Measurements from ENCODE around the gene ME1. TPM values are rescaled to one million over a fixed set of nuclear protein-coding genes. Genes with fewer than 3 reads are reported as not detected.

The ME1 gene
- total and polyA plus RNA-seq, 2 of the 13 experiments (the other 11 are each of a cell fraction or from before 2014, with no cell fraction given): not detected

GRCh38 chr6:83389606-83390005 lies 41.2 kb downstream of the ME1 start (continued):
- TF ChIP-seq ZIK1 (CRISPR knock-in tag; IDR thresholded peaks at IDR 0.05; ENCODE audit: borderline replicate concordance, low read depth): no peak

- POLR2A ChIA-PET: no interaction called here
- DNase-seq (ENCODE audit: low spot score) (no peak), FAIRE-seq (no peak), ATAC-seq (no peak)
- in situ Hi-C loops (cut with HindIII; ENCODE audit: extremely low pct_ligation_motif_present, low pct_unique_long_range_greater_than_20kb): no loop called here
- Histone ChIP-seq H4K20me1 (ENCODE audit: insufficient read depth, low read length) (no peaks in the 10 kb centered on the region), H3K27me3 (ENCODE audit: control insufficient read depth in 1 of 2, insufficient read depth in 2 of 2, low read length in 2 of 2) (no peaks in the 10 kb centered on the region), H3K4me2 (ENCODE audit: low read depth, low read length) (no peak overlapping the region), H3K36me3 (replicated peaks in 1 of 2; ENCODE audit: control insufficient read depth in 1 of 2, insufficient read depth in 2 of 2, low read length in 2 of 2) (no peaks in the 10 kb centered on the region), H3K4me3 (replicated peaks in 1 of 3; ENCODE audit: insufficient read depth in 1 of 3, low read depth in 2 of 3, low read length in 3 of 3) (no peak overlapping the region), H3K9me3 (ENCODE audit: low read length) (no peaks in the 10 kb centered on the region), H3K4me1 (ENCODE audit: insufficient read depth, low read length) (no peaks in the 10 kb centered on the region), H2AFZ (ENCODE audit: low read length) (no peak overlapping the region), H3K9ac (ENCODE audit: insufficient read depth, low read depth, low read length) (no peak overlapping the region), H3K79me2 (ENCODE audit: insufficient read depth, low read length) (no peaks in the 10 kb centered on the region), H3K27ac (ENCODE audit: extremely low read length, insufficient read depth, low read length) (no peak overlapping the region)
- BruUV-seq (replicated peaks): no TSS peak
- intact Hi-C loops (cut with micrococcal nuclease; ENCODE audit: unreplicated experiment): no loop called here
- WGBS (ENCODE audit: low lambda C conversion rate): 3% methylated on average over 3 of the region's 3 CpGs
- CTCF ChIA-PET (ENCODE audit: low intra/inter-chr PET ratio, low total read pairs): no interaction called here
- no peak for TF ChIP-seq SMARCC2 (IDR thresholded peaks at IDR 0.05)
- TF ChIP-seq ZNF280B (CRISPR knock-in tag; IDR thresholded peaks at IDR 0.05; ENCODE audit: borderline replicate concordance): no peak
- TF ChIP-seq CHD2 (IDR thresholded peaks at IDR 0.05; ENCODE audit: low read depth, low read length): no peak
- no peak for TF ChIP-seq ZNF790 (CRISPR knock-in tag; IDR thresholded peaks at IDR 0.05; ENCODE audit: borderline replicate concordance)
- no peak for TF ChIP-seq HINFP (CRISPR knock-in tag; IDR thresholded peaks at IDR 0.05; ENCODE audit: low read depth)
- no peak for TF ChIP-seq ZNF629 (CRISPR knock-in tag; conservative IDR thresholded peaks at IDR 0.05)
- no peak for TF ChIP-seq ZBTB14 (CRISPR knock-in tag; IDR thresholded peaks at IDR 0.05)
- no peak for TF ChIP-seq ZNF781 (CRISPR knock-in tag; IDR thresholded peaks at IDR 0.05; ENCODE audit: borderline replicate concordance, not compliant biosample characterization)
- no peak for TF ChIP-seq MTF2 (CRISPR knock-in tag; IDR thresholded peaks at IDR 0.05; ENCODE audit: borderline replicate concordance)
- TF ChIP-seq ZNF777 (CRISPR knock-in tag; IDR thresholded peaks at IDR 0.05): no peak
- no peak for TF ChIP-seq FOXC1 (CRISPR knock-in tag; IDR thresholded peaks at IDR 0.05; ENCODE audit: borderline replicate concordance)
- TF ChIP-seq BCLAF1 (IDR thresholded peaks at IDR 0.05): no peak
- TF ChIP-seq FUBP1 (CRISPR knock-in tag; IDR thresholded peaks at IDR 0.05; ENCODE audit: borderline replicate concordance): no peak
Measured at GRCh38 chr6:83385473-83385872, 45.4 kb downstream of the ME1 start.
